ENCODE measurements around the gene CLEC17A.

The CLEC17A gene

GRCh38 chr19:14650161-14650560 is 67.3 kb downstream of the CLEC17A start:
- DNase-seq (ENCODE audit: low read depth in 2 of 2), result no peak

DNA sequence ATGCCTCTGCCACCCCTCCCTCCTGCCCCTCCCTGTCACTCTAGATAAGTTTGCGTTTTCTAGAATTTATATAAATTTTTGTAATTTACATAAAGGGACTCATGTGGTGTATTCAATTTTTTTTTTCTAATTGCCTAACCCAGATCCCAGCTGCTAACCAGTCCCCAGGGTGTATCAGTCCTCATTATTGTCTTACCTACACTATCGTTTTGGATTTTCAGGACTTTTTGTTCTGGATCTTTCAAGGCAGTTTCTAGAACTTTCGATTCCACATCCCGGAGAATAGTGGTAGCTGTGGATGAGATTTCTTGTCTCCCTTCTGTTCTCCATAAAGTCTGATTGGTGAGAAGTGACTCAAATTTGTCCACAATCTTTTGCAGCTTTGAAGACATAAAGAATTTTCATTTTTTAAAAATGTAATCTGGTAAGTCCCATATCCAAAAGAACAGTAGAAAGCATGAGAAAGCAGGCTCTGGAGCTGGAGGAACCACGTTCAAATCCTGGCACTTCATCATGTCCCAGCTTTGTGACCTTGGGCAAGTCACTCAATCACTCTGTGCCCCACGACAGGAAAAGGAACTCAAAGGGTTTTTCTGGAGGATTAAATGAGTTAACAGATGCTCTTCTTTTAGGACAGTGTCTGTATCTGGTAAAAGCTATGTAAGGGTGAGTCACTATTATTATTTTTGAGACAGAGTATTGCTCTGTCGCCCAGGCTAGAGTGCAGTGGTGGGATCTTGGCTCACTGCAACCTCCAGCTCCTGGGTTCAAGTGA is 72.1 kb downstream of the CLEC17A start:
- DNase-seq (ENCODE audit: low read depth in 2 of 2), result no peak

DNA sequence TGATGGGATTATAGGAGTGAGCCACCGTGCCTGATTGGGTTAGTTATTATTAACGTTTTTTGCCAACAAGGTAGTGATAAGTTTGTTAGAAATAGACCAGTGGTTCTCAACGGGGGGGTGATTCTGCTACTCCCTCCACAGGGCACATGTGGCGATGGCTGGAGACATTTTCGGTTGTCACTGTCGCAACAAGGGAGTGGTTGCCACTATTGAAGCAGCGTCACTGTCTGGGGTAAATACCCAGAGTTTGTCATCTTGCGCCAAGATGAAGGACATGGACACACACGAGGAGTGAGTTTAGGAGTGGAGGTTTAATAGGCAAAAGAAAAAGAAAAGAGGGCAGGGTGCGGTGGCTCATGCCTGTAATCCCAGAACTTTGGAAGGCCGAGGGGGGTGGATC is 72.8 kb downstream of the CLEC17A start:
- no peak for DNase-seq (ENCODE audit: low read depth in 2 of 2)

DNA sequence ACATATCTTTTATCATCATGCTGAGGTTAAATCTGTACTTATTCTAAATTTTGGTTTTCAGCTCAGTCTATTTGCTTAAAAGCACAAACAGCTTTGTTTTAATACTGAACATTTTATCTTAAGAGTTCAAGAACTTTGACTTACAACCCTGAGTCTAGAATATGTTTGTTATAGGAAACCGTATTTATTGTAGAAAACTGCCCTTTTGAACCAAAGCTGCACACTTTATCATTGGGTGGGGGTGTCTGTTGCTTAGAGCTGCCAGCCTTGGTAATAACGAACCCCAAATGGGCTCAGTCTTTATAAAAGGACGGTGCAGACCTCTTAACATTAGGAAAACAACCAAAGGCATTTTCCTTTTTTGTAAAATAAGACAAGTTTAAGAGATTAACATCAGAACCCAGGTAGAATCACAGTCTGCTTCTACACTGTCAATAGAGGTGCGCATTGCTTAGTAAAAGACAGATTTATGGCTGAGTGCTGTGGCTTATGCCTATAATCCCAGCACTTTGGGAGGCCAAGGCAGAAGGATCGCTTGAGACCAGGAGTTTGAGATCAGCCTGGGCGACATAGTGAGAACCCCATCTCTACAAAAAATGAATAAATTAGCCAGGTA is 77.1 kb downstream of the CLEC17A start:
- DNase-seq (ENCODE audit: low read depth in 2 of 2), result no peak

DNA sequence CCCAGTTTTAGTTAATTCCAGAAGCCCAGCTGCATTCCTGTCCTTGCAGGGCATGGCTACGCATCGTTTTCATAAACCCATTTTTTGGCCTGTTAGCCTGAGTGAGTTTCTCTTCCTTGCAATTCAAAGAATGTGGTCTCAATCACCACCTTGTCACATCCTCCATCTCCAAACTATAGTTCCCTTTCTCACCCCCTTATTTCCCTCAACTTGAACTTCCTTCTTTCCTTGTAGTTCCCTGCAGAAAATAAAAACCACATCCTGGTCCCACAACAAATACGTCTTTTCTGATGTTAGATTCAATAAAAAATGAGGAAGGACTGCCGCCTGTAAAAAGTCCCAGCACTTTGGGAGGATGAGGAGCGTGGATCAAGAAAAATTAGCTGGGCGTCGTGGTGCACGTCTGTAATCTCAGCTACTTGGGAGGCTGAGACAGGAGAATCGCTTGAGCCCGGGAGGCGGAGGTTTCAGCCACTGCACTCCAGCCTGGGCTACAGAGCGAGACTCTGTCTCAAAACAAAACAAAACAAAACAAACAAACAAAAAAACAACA is 78.6 kb downstream of the CLEC17A start:
- DNase-seq (ENCODE audit: low read depth in 2 of 2), result no peak
